VCaP (cell line): ENCODE data around the gene ATXN3L.

Experiments
- H3K27ac ChIP-seq: fragments of 450-650 bp; 2 replicates; pipeline ENCODE4 v1.5.1; 2017
- TF ChIP-seq, protein P1 (sequence below): fragments of 450-650 bp; conservative IDR thresholded peaks from 2 replicates; pipeline ENCODE4 v1.5.1; 2017; ENCODE audit warnings: mild to moderate bottlenecking, moderate library complexity

The ATXN3L gene

DNA sequence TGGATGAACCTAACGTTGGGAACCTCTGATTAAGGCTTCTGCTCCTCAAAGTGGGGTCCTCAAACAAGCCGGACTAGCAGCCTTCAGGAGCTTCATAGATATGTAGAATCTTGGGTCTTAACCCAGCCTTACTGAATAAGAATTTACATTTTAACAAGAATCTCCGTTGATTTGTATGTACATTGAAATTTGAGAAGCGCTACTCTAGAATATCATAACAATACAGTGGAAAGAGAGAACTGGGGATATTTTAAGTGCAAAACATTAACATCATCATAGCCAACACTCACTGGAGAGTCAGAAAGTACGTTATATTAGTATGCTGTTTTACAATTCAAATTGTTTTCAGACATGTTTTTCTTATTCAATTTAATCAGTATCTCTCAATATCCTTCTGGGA is 31.2 kb downstream of the ATXN3L start:
- no peak overlapping the region for H3K27ac ChIP-seq
- TF ChIP-seq, protein P1, sequence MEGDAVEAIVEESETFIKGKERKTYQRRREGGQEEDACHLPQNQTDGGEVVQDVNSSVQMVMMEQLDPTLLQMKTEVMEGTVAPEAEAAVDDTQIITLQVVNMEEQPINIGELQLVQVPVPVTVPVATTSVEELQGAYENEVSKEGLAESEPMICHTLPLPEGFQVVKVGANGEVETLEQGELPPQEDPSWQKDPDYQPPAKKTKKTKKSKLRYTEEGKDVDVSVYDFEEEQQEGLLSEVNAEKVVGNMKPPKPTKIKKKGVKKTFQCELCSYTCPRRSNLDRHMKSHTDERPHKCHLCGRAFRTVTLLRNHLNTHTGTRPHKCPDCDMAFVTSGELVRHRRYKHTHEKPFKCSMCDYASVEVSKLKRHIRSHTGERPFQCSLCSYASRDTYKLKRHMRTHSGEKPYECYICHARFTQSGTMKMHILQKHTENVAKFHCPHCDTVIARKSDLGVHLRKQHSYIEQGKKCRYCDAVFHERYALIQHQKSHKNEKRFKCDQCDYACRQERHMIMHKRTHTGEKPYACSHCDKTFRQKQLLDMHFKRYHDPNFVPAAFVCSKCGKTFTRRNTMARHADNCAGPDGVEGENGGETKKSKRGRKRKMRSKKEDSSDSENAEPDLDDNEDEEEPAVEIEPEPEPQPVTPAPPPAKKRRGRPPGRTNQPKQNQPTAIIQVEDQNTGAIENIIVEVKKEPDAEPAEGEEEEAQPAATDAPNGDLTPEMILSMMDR: no peak

DNA sequence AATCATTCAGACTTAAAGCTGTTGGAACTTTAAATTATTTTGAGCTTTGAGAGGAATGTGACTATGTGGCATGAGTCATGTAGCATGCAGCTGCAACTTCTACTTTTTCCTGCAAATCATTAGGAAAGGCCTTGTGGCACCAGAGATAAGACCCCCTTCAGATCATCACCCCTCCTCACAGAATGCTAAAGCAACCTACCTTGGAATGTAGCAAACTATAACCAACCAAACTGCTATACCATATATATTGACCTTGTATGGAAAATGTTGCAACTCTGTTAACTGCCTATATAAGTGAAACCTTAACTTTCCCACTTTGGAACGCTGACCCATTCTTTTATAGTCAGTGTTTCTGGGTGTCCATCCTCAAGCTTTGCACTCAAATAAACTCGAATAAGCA is 32.0 kb downstream of the ATXN3L start:
- H3K27ac ChIP-seq: no peak overlapping the region
- TF ChIP-seq, protein P1: no peak

DNA sequence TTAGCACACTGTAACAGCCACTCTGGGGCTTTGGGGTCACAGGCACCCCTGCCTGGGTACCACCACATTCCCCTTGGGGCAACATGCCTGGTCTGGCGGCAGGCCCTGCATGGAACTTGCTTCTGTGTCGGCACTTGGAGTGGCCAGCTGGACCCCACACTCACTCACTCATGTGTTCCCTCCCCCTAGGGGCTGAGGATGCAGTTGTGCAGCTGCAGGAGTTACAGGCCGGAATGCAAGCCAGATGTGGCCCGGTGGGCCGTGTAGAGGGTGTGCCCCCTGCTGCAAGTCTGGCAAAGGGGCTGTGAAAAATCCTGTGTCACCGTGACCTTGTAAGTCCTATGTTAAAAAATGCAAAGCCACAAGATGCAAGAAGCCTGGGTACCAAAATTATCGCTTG is 34.2 kb downstream of the ATXN3L start:
- TF ChIP-seq, protein P1: no peak
- no peak overlapping the region for H3K27ac ChIP-seq

DNA sequence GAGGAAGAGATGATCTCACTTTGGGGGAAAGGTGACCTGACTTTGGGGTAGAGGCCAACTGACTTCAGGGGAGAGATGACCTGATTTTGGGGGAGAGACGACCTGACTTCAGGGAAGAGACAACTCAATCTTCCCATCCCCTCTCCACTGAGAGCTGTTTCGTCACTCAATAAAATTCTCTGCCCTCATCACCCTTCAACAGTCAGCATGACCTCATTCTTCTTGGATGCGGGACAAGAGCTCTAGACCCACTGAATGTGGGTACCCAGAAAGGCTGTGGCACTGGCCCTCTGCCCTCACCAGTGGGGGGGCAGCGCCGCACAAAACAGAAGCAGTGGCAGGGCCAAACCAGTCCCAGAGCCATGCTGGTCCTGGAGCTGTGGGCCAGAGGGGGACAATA is 34.6 kb downstream of the ATXN3L start:
- TF ChIP-seq, protein P1: no peak
- H3K27ac ChIP-seq: no peak overlapping the region

DNA sequence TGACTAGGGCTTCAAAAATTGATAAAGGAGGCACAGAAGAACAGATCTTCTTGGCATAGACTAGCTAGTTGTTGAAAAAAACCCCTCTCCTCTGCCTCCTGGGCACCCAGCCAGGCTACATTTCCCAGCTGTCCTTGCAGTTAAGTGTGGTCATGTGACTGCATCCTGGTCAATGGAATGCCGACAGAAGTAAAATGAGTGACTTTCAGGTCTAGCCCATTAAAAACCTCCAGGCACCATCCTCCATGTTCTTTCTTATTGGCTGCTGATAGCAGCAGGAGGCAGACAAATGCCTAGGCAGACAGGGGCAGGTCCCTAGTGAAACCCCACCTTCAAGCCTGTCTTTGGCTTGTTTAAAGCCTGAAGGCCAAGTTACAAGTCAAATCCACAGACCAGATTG is 35.3 kb downstream of the ATXN3L start:
- TF ChIP-seq, protein P1: no peak
- no peak overlapping the region for H3K27ac ChIP-seq

DNA sequence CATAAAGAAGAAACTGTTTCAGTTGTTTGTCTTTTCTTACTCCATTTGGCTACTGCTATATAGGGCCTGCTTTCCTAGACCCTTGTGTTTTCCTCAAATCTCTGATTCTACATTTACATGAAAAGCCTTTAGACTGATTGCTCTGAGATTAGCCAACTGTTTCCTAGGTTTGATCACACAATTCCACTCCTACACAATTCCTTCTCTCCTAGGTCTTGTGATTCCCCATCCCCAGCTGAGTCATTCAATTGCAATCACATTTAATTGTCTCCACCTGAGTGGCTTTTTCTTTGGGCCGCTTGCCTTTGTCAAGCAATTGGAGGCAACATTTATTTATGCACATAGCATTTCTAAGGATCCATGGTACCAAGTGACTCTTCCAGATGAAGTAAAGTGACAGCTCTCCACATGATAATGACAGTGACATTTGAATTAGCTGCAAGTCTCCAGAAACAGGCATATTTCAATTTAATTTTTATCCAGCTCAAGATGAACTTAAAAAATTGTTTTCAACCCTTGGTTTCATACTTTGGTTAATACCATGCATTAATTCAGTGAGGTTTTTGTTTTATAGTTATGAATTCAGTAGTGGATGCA is 35.8 kb downstream of the ATXN3L start:
- TF ChIP-seq, protein P1: no peak
- H3K27ac ChIP-seq: no peak overlapping the region

DNA sequence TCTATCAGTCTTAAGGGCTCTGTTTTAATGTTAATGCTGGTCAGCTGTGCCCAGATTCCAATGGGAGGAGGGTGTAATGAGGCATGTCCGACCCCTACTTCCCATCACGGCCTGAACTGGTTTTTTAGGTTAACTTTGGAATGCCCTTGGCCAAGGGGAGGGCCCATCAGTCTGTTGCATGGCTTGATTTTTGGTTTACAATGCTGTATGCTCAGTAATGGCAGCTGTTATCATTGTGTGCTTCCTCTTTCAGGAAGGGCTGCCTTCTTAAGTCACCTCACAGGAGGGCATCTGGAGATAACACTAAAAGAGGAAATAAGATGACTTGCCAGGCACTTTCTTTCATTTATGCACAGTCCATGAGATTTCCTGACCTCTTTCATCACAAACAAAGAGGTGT is 36.3 kb downstream of the ATXN3L start:
- TF ChIP-seq, protein P1: no peak
- no peak overlapping the region for H3K27ac ChIP-seq
